B cell (primary cell): Measurements from ENCODE around the gene HTT-AS. TPM values are rescaled to one million over a fixed set of nuclear protein-coding genes. Genes with fewer than 3 reads are reported as not detected.

Source experiments
- ATAC-seq: fragments of 200-7000 bp; cut with Tn5 transposase; one replicate; pipeline ENCODE4 v1.10.0; 2021; ENCODE audit warnings: low read depth, mild to moderate bottlenecking, moderate number of reproducible peaks, moderate library complexity
- CTCF ChIA-PET: fragments of 350-600 bp; sonication (Branson Sonifier 250); formaldehyde crosslinking; loops from one replicate; lab custom pipeline; 2021; ENCODE audit warnings: antibody characterized with exemption, inconsistent platforms; lab: Charles Lee
- POLR2A ChIA-PET: fragments of 350-600 bp; sonication (Branson Sonifier 250); formaldehyde crosslinking; loops from one replicate; lab custom pipeline; 2021; ENCODE audit warnings: antibody characterized with exemption; lab: Charles Lee
- DNase-seq: peaks from one replicate; pipeline ENCODE4 v3.0.0; 2013
- H2AFZ ChIP-seq: 2 replicates; pipeline ENCODE4 v1.6.1; 2012; ENCODE audit warnings: mild to moderate bottlenecking, low read depth, low read length; ENCODE audit not compliant: insufficient read depth, poor library complexity, severe bottlenecking
- H3K27ac ChIP-seq, 2 donors: 1 replicate in 1 of 2; 2 replicates in 1 of 2; pipeline ENCODE4 v1.5.1; 2012 to 2013; ENCODE audit warnings: low read length in 2 of 2, mild to moderate bottlenecking in 2 of 2, moderate library complexity in 1 of 2
- H3K27me3 ChIP-seq, 4 experiments: fragments of 200-600 bp in 1 of 4; sonication (generic) in 1 of 4; replicated peaks in 1 of 4; 1 replicate in 2 of 4; 2 replicates in 2 of 4; pipeline versions ENCODE4 v1.6.1 to v1.7.0; 2013 to 2016; ENCODE audit warnings: low read length in 3 of 4, mild to moderate bottlenecking in 2 of 4, mixed read lengths in 1 of 4, moderate library complexity in 1 of 4; ENCODE audit not compliant: insufficient read depth in 4 of 4, control insufficient read depth in 3 of 4; ENCODE audit errors: control extremely low read depth in 1 of 4
- H3K36me3 ChIP-seq, 2 experiments: replicated peaks in 1 of 2; 1 replicate in 1 of 2; 2 replicates in 1 of 2; pipeline versions ENCODE4 v1.6.1 to v1.7.1; 2013; ENCODE audit warnings: low read length in 1 of 2; ENCODE audit not compliant: insufficient read depth in 2 of 2, control insufficient read depth in 1 of 2; ENCODE audit errors: control extremely low read depth in 1 of 2, extremely low read depth in 1 of 2
- H3K4me1 ChIP-seq, 2 donors: fragments of 200-600 bp in 1 of 2; sonication (generic) in 1 of 2; 1 replicate in 1 of 2; 2 replicates in 1 of 2; pipeline versions ENCODE4 v1.5.1 to v1.6.1; 2013 to 2017; ENCODE audit warnings: low read length in 2 of 2; ENCODE audit not compliant: control insufficient read depth in 2 of 2, insufficient read depth in 2 of 2
- H3K4me2 ChIP-seq: replicated peaks from 2 replicates; pipeline ENCODE3; 2012; ENCODE audit warnings: mild to moderate bottlenecking, low read depth, low read length; ENCODE audit not compliant: poor library complexity, severe bottlenecking
- H3K4me3 ChIP-seq, 5 experiments: fragments of 200-600 bp in 1 of 5; sonication (generic) in 1 of 5; 1 replicate in 3 of 5; 2 replicates in 2 of 5; pipeline versions ENCODE4 v1.5.1 to v1.7.0; 2011 to 2016; ENCODE audit warnings: low read length in 4 of 5, mild to moderate bottlenecking in 4 of 5, low read depth in 2 of 5, control low read depth in 1 of 5, moderate library complexity in 1 of 5; ENCODE audit not compliant: insufficient read depth in 1 of 5; ENCODE audit errors: control extremely low read depth in 1 of 5, extremely low read depth in 1 of 5
- H3K79me2 ChIP-seq: fragments of 200-600 bp; sonication (generic); one replicate; pipeline ENCODE4 v1.6.0; 2016; ENCODE audit warnings: low read length; ENCODE audit not compliant: control insufficient read depth, insufficient read depth
- H3K9ac ChIP-seq: fragments of 200-600 bp; sonication (generic); 2 replicates; pipeline ENCODE4 v1.6.1; 2017; ENCODE audit warnings: mild to moderate bottlenecking, low read length, moderate library complexity
- H3K9me3 ChIP-seq, 3 donors: one replicate each; pipeline versions ENCODE4 v1.6.1 to v1.7.1; 2013; ENCODE audit warnings: low read length in 2 of 3; ENCODE audit not compliant: control insufficient read depth in 2 of 3, insufficient read depth in 1 of 3; ENCODE audit errors: control extremely low read depth in 1 of 3
- H4K20me1 ChIP-seq: 2 replicates; pipeline ENCODE4 v1.6.0; 2012; ENCODE audit warnings: mild to moderate bottlenecking, low read length; ENCODE audit not compliant: insufficient read depth, control insufficient read depth, poor library complexity, severe bottlenecking
- H3K27ac Mint-ChIP-seq: one replicate; pipeline ENCODE4 v1.8.0; 2021; ENCODE audit warnings: mixed read lengths
- H3K27me3 Mint-ChIP-seq: one replicate; pipeline ENCODE4 v1.8.0; 2021; ENCODE audit warnings: mixed read lengths
- H3K4me1 Mint-ChIP-seq: one replicate; pipeline ENCODE4 v1.8.0; 2021; ENCODE audit warnings: mixed read lengths
- H3K4me3 Mint-ChIP-seq: one replicate; pipeline ENCODE4 v1.8.0; 2021; ENCODE audit warnings: mixed read lengths
- H3K9me3 Mint-ChIP-seq: one replicate; pipeline ENCODE4 v1.8.0; 2022; ENCODE audit warnings: mixed read lengths; ENCODE audit not compliant: insufficient read depth
- EZH2 ChIP-seq: IDR thresholded peaks from 2 replicates; pipeline ENCODE4 v1.6.1; 2012; ENCODE audit warnings: borderline replicate concordance, low read depth, mild to moderate bottlenecking, moderate library complexity, low read length; ENCODE audit not compliant: insufficient read depth, poor library complexity, severe bottlenecking
- WGBS: methylation state at CpG from one replicate; pipeline ENCODE4 v1.1.5; 2013; ENCODE audit warnings: missing lambda C conversion rate; ENCODE audit not compliant: insufficient coverage; 5-methylcytosine and 5-hydroxymethylcytosine counted together
- intact Hi-C: fragments of 100-400 bp; cut with micrococcal nuclease; formaldehyde crosslinking; loops from one replicate; pipeline ENCODE4 v1.10.0; 2022
- polyA plus RNA-seq: library from polyadenylated mRNA; depleted of rRNA; stranded (reverse); fragments of >200 nt; gene quantifications from 2 replicates; pipeline ENCODE4 v1.2.3, GENCODE V29; 2012
- total RNA-seq, 2 donors: library from RNA; stranded (reverse); fragments of 120-200 nt in 1 of 2; gene quantifications; 1 replicate in 1 of 2; 2 replicates in 1 of 2; pipeline versions ENCODE4 v1.2.3 to v1.2.4, GENCODE V29; 2013 to 2022
- TF ChIP-seq, protein P1 (sequence below): fragments of 200-600 bp; IDR thresholded peaks from one replicate; pipeline ENCODE4 v1.8.0; 2022; ENCODE audit warnings: antibody characterized with exemption, mild to moderate bottlenecking

HTT-AS gene
- total and polyA plus RNA-seq, 2 donors (not counting 1 experiment from before 2014, with no cell fraction given), result 0.84 TPM; not detected in 1

GRCh38 chr4:3035249-3035648 is 39.1 kb downstream of the HTT-AS start:
- no peaks in the 10 kb centered on the region for H4K20me1 ChIP-seq

DNA sequence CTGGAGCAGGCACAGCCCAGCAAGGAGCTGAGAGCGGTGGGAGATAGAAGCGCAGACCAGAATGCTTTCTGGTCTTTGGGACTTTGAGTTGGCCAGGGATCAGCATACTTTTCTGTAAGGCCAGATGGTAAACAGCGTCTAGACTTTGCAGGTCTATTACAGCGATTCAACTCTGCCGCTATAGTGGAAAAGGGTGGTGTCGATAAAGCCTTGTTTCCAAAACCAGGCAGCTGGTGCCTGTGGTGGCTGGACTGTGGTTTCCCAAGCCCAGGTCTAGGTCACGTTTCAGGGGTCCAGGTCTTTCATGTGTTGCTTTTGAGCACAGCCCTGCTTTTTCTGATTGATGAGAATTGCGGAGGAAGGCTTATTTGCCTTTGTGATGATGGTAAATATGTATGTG is 40.1 kb downstream of the HTT-AS start:
- Histone ChIP-seq H3K9me3 (no peaks in the 10 kb centered on the region), H3K4me3 (no peak overlapping the region), H2AFZ (no peak overlapping the region), H3K79me2 (no peaks in the 10 kb centered on the region), H3K4me2 (no peak overlapping the region), H4K20me1 (no peaks in the 10 kb centered on the region), H3K4me1 (peaks cover 18 to 21% of the 10 kb centered on the region in 2 donors), H3K36me3 (no peaks in the 10 kb centered on the region), H3K9ac (no peak overlapping the region), H3K27me3 (no peaks in the 10 kb centered on the region), H3K27ac (no peak overlapping the region)
- Mint-ChIP-seq H3K27ac (no peak overlapping the region), H3K4me1 (peaks cover 20% of the 10 kb centered on the region), H3K27me3 (no peaks in the 10 kb centered on the region), H3K9me3 (no peaks in the 10 kb centered on the region), H3K4me3 (no peak overlapping the region)
- 88% methylated on average over 7 of the region's 8 CpGs for WGBS
- CTCF ChIA-PET, result interaction anchor here (1.0 kb wide), 1 partner anchor 85 kb away, joined by 4 read pairs; no protein-coding TSS in a partner anchor
- POLR2A ChIA-PET, result no interaction called here
- DNase-seq (no peak), ATAC-seq (no peak)
- intact Hi-C loops, result no loop called here
- TF ChIP-seq EZH2, result no peak
- TF ChIP-seq, protein P1, sequence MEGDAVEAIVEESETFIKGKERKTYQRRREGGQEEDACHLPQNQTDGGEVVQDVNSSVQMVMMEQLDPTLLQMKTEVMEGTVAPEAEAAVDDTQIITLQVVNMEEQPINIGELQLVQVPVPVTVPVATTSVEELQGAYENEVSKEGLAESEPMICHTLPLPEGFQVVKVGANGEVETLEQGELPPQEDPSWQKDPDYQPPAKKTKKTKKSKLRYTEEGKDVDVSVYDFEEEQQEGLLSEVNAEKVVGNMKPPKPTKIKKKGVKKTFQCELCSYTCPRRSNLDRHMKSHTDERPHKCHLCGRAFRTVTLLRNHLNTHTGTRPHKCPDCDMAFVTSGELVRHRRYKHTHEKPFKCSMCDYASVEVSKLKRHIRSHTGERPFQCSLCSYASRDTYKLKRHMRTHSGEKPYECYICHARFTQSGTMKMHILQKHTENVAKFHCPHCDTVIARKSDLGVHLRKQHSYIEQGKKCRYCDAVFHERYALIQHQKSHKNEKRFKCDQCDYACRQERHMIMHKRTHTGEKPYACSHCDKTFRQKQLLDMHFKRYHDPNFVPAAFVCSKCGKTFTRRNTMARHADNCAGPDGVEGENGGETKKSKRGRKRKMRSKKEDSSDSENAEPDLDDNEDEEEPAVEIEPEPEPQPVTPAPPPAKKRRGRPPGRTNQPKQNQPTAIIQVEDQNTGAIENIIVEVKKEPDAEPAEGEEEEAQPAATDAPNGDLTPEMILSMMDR, result no peak

More at GRCh38 chr4:3035249-3035648, 39.1 kb downstream of the HTT-AS start:
- peaks cover 23 to 31% of the 10 kb centered on the region in 2 donors for H3K4me1 ChIP-seq
- POLR2A ChIA-PET, result no interaction called here
- H3K27ac ChIP-seq, result no peak overlapping the region
- Mint-ChIP-seq H3K9me3 (no peaks in the 10 kb centered on the region), H3K27me3 (no peaks in the 10 kb centered on the region), H3K4me3 (no peak overlapping the region), H3K27ac (no peak overlapping the region), H3K4me1 (peaks cover 27% of the 10 kb centered on the region)
- DNase-seq, result no peak
- H3K9ac ChIP-seq, result no peak overlapping the region
- TF ChIP-seq, protein P1, result no peak
- TF ChIP-seq EZH2, result no peak
- H3K4me3 ChIP-seq, result no peak overlapping the region
- no peaks in the 10 kb centered on the region for H3K79me2 ChIP-seq
- no peak for ATAC-seq
- H3K9me3 ChIP-seq, result no peaks in the 10 kb centered on the region
- 95% methylated on average over 7 of the region's 8 CpGs for WGBS
- intact Hi-C loops, result no loop called here
- no peaks in the 10 kb centered on the region for H3K36me3 ChIP-seq
- no peak overlapping the region for H2AFZ ChIP-seq
- H3K27me3 ChIP-seq, result no peaks in the 10 kb centered on the region
- CTCF ChIA-PET, result interaction anchor here (3.2 kb wide), 1 partner anchor 57 kb away, joined by 38 read pairs; no protein-coding TSS in a partner anchor
- no peak overlapping the region for H3K4me2 ChIP-seq
